Measurements from ENCODE around the gene ZIC2.
"Not testable (repeated sequence)": the region's sequence is repeated elsewhere in the genome, so short reads cannot be mapped to it uniquely, and the experiment has no call there.

ZIC2 gene

DNA sequence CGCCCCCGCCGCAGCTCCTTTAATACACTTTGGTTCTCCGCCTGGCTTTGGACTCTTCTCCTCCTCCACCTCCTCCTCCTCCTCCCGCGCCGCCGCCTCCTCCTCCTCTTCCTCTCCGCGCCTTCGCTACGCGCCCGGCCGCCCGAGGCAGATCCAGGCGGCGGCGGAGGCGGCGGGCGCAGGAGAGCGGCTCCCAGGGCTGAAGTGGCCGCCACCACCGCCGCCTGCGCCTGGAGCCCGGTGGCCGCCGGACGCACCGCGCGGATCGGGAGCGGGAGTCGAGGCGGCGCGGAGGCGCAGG lies at the start of gene ZIC2:
TSS of gene ZIC2 (plus strand) at position 50 of the 301 bp plus-strand sequence. CDS start 281 bp downstream, outside the sequence.
- DNase-seq (ENCODE audit: low read depth), result no peak

GRCh38 chr13:99932912-99933311 lies 48.7 kb upstream of the ZIC2 start:
- DNase-seq (ENCODE audit: low read depth), result no peak

GRCh38 chr13:99935772-99936171 lies 45.8 kb upstream of the ZIC2 start:
- no peak for DNase-seq (ENCODE audit: low read depth)

- no peak for DNase-seq (ENCODE audit: low read depth)
Observed at GRCh38 chr13:99938635-99939034, 42.9 kb upstream of the ZIC2 start.

GRCh38 chr13:99941086-99941485 lies 40.5 kb upstream of the ZIC2 start:
- DNase-seq (ENCODE audit: low read depth), result no peak

GRCh38 chr13:99941911-99942310 lies 39.7 kb upstream of the ZIC2 start:
- no peak for DNase-seq (ENCODE audit: low read depth)

DNA sequence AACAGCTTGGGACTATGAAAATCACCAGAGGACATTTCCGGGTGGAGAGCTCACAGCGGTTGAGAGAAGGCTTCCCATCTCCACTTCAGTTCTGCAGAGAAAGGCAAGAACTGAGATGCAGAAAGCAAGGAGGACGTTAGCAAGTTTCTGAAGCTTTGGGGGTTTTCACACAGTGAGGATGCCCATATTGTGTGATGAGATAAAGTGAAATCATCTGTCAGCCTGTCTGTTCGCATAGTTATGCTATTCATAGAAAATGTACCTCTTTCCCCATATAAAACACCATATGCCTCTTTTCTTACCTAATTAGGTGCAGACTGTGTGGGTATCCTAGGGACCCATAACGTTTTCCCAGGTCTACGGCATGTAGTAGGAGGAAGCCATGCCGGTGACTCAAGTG lies 37.5 kb upstream of the ZIC2 start:
- no peak for DNase-seq (ENCODE audit: low read depth)

DNA sequence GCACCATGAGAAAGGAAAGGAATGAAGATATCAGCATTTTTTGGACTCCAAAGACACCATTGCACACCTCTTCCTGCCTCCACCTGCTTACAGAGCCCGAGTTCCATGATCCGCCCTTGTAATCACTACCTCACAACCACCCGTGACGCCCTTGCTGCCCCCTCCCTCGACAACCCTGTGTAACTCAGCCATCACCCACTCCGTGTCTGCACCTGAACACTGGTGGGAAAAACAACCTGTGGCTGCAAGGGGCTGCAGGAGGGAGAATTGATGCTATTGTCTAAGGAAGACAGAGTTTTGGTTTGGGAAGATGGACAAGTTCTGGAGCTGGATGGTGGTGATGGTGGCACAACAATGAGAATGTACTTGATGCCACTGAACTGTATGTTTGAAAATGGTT lies 37.0 kb upstream of the ZIC2 start:
- no peak for DNase-seq (ENCODE audit: low read depth)

DNA sequence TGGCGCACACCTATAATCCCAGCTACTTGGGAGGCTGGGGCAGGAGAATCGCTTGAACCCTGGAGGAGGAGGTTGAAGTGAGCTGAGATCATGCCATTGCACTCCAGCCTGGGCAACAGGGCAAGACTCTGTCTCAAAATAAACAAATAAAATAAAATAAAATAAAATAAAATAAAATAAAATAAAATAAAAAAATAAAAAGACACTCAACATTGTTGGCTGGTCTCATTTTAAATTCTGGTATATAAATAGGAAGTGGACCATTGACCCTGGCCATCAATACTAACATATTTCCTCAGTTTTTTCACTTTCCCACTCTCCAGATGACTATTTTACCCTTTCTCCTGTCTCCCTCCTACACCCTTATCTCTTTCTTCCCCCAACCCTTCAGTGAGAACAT lies 36.1 kb upstream of the ZIC2 start:
- not testable (repeated sequence) for DNase-seq (ENCODE audit: low read depth)

GRCh38 chr13:99947666-99948065 lies 33.9 kb upstream of the ZIC2 start:
- no peak for DNase-seq (ENCODE audit: low read depth)

GRCh38 chr13:99948411-99948810 lies 33.2 kb upstream of the ZIC2 start:
- no peak for DNase-seq (ENCODE audit: low read depth)

DNA sequence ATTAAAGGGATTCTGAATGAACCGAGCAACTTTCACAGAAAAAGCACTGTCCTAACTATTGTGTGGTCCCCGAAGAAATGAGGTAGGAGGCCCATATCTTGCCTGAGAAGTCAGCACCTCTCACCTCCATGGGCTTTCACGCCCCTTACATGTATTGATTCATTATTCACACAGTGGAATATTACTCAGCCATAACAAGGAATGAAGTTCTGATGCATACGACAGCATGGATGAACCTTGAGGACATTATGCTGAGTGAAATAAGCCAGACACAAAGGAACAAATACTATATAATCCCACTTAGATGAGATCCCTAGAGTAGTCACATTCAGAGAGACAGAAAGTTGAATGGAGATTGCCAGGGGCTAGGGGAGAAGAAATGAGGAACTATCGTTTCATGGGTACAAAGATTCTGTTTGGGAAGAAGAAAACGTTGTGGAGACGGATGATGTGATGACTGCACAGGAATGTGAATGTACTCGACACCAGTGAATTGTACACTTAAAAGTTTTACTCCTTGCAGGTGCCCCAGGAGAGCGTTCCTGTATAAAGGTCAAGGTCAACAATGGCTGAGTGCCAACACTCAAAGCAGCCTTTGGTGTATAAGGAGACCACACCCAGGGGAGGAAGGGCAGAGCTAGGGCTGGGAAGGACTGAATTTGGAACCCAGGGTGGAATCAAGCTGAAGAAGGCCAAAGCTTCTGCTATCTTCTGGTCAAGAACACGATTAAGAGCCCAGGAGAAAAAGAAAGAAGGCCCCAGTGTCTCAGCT lies 32.5 kb upstream of the ZIC2 start:
- DNase-seq (ENCODE audit: low read depth), result no peak

DNA sequence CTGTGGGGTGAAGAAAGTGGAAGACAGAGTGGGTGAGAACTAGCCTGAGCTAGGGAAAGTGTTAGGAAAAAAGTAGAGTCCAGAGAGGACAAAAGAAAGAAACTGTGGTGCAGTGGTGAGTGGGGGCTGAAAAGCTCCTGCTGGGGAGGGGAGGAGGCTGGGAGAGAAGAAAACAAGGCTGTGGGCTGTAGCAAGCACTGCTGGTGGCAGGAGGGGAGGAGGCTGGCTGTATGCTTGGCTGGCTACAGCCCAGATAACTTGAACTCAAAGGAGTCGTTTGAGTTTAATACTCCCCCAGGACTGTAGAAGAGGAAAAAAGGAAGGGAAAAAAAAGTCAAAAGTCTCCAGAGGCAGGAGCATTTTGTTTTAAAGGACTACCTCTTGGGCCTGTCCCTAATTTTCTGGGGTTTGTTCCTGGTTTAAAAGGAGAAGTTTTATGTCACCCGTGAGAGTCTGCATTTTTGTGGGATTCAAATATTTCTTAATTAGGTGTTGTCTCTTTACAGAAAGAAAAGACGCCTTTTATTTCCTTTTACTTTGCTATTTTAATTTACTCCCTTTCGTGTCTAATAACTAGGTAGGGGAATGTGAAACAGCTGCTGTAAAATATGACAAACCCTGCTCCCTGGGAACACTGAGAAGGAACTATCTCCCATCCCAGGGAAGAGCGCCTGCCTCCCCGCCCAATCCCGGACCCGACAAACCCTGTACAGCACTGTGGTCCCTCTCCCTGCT lies 31.7 kb upstream of the ZIC2 start:
- DNase-seq (ENCODE audit: low read depth), result no peak

GRCh38 chr13:99951666-99952065 lies 29.9 kb upstream of the ZIC2 start:
- DNase-seq (ENCODE audit: low read depth), result not testable (repeated sequence)

DNA sequence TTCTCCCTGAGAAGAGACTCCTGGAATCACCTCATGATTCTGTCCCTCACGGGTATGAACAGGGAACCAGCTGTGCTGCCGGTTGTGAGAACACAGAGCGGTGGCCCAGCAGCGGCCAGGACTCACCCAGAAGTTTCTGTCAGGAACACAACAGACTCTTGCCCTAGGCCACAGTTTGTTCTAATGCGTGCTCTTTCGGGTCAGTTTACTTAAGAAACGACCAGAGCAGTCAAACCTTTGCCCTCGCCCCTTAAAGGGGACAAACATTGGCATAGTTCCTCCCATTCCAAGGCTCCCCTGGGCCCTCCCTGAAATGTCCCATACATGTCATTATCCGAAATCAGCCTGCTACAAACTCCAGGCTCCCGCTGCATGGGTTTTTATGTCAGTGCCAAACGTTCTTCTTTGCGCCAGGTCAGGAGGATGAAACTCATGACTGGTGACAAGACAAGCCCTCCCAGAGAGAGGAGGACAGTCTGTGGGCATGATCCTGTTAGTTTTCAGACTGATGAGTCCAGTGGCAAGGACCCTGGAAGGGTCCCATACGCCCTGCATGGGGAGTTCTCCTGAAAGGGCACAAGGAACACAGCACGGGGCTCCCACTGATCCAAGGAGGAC lies 28.3 kb upstream of the ZIC2 start:
- DNase-seq (ENCODE audit: low read depth), result no peak

- no peak for DNase-seq (ENCODE audit: low read depth)
Observed at GRCh38 chr13:99955107-99955746, 26.4 kb upstream of the ZIC2 start.

DNA sequence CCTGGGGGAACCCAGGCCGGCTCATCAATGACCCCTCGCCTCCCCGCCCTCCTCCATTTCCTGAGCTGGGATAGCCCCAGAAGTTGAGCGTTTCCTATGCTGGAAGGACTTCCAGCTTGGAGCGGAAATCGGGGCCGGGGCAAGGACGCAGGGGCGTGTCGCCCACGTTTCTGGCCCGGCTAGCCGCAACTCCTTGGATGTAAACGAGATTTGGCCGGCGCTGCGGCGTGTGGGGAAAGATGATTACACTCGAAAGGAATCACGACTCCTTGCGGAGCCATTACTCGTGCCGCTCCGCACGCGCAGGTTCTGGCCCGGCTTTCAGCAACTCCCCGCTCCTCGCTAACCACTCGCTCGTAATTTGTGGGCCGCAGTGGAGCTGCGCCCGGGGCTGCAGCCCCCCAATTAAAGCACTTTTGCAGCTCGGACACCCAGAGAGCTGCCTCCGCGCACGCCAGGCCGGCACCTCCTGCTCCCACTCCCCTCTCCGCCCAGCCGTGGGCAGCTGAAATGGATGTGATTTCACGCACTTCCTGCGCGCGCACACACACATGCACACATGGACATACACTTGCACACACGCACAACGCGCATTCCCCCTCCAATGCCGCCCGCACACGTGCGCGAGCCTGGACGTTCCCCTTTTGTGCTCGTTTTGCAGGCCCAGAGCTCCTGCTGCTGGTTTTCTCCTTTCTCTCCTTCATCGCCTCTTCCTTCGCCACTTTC lies 25.7 kb upstream of the ZIC2 start:
- no peak for DNase-seq (ENCODE audit: low read depth)

GRCh38 chr13:99956473-99957349 lies 24.9 kb upstream of the ZIC2 start:
- DNase-seq (ENCODE audit: low read depth), result no peak

DNA sequence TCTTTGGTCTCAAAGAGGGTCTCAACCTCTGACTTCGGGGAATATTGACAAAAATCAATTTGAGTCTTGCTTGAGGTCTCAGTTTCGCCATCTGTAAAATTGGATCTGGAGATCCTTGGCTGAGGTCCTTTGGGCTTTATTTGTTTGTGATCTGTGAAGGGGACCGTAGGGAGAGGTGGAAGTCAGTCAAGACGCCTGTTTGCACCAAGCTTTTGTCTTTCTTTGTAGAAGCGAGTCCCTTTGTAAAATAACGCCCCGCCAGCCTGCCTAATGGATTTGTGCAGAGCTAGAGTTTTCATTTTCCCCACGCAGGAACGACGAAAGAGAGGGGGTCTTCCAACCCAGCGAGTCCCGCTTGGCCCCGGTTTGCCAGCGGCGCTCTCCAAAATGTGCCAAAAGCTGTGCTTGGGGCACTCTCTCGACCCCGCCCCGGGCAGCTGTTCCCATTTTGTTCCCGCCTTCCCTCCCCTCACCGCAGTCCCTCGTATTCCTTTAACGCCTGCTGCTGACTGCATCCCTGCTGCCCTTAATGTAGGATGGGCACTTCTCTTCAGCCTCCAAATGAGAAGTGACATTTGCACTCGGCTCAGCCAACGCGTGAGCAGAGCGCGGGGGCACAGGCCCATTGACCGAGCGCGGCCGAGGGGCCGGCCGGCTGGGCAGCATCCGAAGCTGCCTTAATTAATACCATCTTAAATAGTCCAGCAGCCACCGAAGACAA lies 23.0 kb upstream of the ZIC2 start:
- DNase-seq (ENCODE audit: low read depth), result no peak

- no peak for DNase-seq (ENCODE audit: low read depth)
Observed at GRCh38 chr13:99959127-99959539, 22.5 kb upstream of the ZIC2 start.
